OCI-LY3 (cell line): ENCODE measurements around the gene CGGBP1.

Source experiments
- CTCF ChIP-seq: fragments of 200-600, 300-600 bp; sonication (generic); IDR thresholded peaks from 2 replicates; pipeline ENCODE4 v1.5.1; 2014; ENCODE audit warnings: antibody characterized with exemption, low read length, low read depth
- EZH2phosphoT487 ChIP-seq: fragments of 200-600 bp; shearing (Covaris generic); IDR thresholded peaks from 2 replicates; pipeline ENCODE4 v1.6.1; 2018; ENCODE audit warnings: antibody characterized with exemption, mixed run types, low read depth

- TF ChIP-seq CTCF (no peak), EZH2phosphoT487 (no peak)
Measured at GRCh38 chr3:88105325-88105724, 46.5 kb upstream of the CGGBP1 start.
